DOHH2 (cell line): ENCODE data around the gene GMDS.

Experiments used
- H3F3A ChIP-seq: fragments of 200-600 bp; sonication (generic), shearing (Covaris generic); 2 replicates; pipeline ENCODE4 v1.6.0; 2016; ENCODE audit warnings: antibody characterized with exemption, mild to moderate bottlenecking; ENCODE audit not compliant: control insufficient read depth, insufficient read depth
- H3K27ac ChIP-seq: fragments of 200-600 bp; sonication (generic); 2 replicates; pipeline ENCODE4 v1.5.1; 2014; ENCODE audit warnings: low read depth, mild to moderate bottlenecking, low read length, moderate library complexity
- H3K27me3 ChIP-seq: fragments of 200-600 bp; sonication (generic); 2 replicates; pipeline ENCODE4 v1.6.1; 2014; ENCODE audit warnings: mild to moderate bottlenecking, low read length, mixed read lengths; ENCODE audit not compliant: control insufficient read depth
- H3K36me3 ChIP-seq: fragments of 200-600 bp; sonication (generic); 2 replicates; pipeline ENCODE4 v1.6.1; 2014; ENCODE audit warnings: mild to moderate bottlenecking, low read length, moderate library complexity, mixed read lengths; ENCODE audit not compliant: control insufficient read depth
- H3K4me1 ChIP-seq: fragments of 200-600 bp; sonication (generic); 2 replicates; pipeline ENCODE4 v1.6.1; 2014; ENCODE audit warnings: mild to moderate bottlenecking, low read length, mixed read lengths; ENCODE audit not compliant: control insufficient read depth
- H3K4me2 ChIP-seq: fragments of 200-600 bp; sonication (generic); 2 replicates; pipeline ENCODE4 v1.6.0; 2014; ENCODE audit warnings: mild to moderate bottlenecking, low read length, moderate library complexity
- H3K4me3 ChIP-seq: fragments of 200-600 bp; sonication (generic); 2 replicates; pipeline ENCODE4 v1.5.1; 2014; ENCODE audit warnings: mild to moderate bottlenecking, low read length, mixed read lengths
- H3K79me2 ChIP-seq: fragments of 200-600 bp; sonication (generic); 2 replicates; pipeline ENCODE4 v1.6.1; 2014; ENCODE audit warnings: mild to moderate bottlenecking, low read length, mixed read lengths; ENCODE audit not compliant: control insufficient read depth
- H3K9me2 ChIP-seq: fragments of 200-600 bp; sonication (generic); replicated peaks from 2 replicates; pipeline ENCODE4 v1.6.1; 2014; ENCODE audit warnings: mild to moderate bottlenecking, low read length, mixed read lengths; ENCODE audit not compliant: control insufficient read depth
- H3K9me3 ChIP-seq: fragments of 200-600 bp; sonication (generic); 2 replicates; pipeline ENCODE4 v1.6.1; 2014; ENCODE audit warnings: antibody characterized with exemption, low read length, mixed read lengths; ENCODE audit not compliant: control insufficient read depth, insufficient read depth
- H4K20me1 ChIP-seq: fragments of 200-600 bp; sonication (generic); 2 replicates; pipeline ENCODE4 v1.6.0; 2014; ENCODE audit warnings: low read depth, mild to moderate bottlenecking, antibody characterized with exemption, low read length, moderate library complexity; ENCODE audit not compliant: control insufficient read depth, insufficient read depth
- CTCF ChIP-seq: fragments of 200-600 bp; sonication (generic); IDR thresholded peaks from one replicate; pipeline ENCODE4 v1.5.1; 2014; ENCODE audit warnings: antibody characterized with exemption, mild to moderate bottlenecking, low read depth, low read length; ENCODE audit not compliant: poor library complexity, severe bottlenecking
- EZH2phosphoT487 ChIP-seq: fragments of 200-600 bp; sonication (generic); IDR thresholded peaks from 2 replicates; pipeline ENCODE4 v1.6.1; 2017; ENCODE audit warnings: borderline replicate concordance, mild to moderate bottlenecking, antibody characterized with exemption, low read length, moderate library complexity, mixed read lengths

GMDS gene

GRCh38 chr6:1817033-1817761, 428.2 kb downstream of the GMDS start:
- TF ChIP-seq CTCF (no peak), EZH2phosphoT487 (no peak)
- H3K27ac ChIP-seq: no peak overlapping the region
- no peaks in the 10 kb centered on the region for H3K27me3 ChIP-seq
- peaks cover 7% of the 10 kb centered on the region for H3K4me1 ChIP-seq
- no peak overlapping the region for H3K4me2 ChIP-seq
- no peaks in the 10 kb centered on the region for H3K9me2 ChIP-seq
- no peaks in the 10 kb centered on the region for H3K9me3 ChIP-seq
- no peaks in the 10 kb centered on the region for H3K79me2 ChIP-seq
- H4K20me1 ChIP-seq: no peaks in the 10 kb centered on the region
- no peaks in the 10 kb centered on the region for H3K36me3 ChIP-seq
- H3K4me3 ChIP-seq: no peak overlapping the region
- no peaks in the 10 kb centered on the region for H3F3A ChIP-seq

GRCh38 chr6:1815827-1816452, 429.5 kb downstream of the GMDS start:
- Histone ChIP-seq H3K9me2 (no peaks in the 10 kb centered on the region), H3K4me1 (peaks cover 8% of the 10 kb centered on the region), H3F3A (no peaks in the 10 kb centered on the region), H3K79me2 (no peaks in the 10 kb centered on the region), H3K27ac (no peak overlapping the region), H3K4me3 (no peak overlapping the region), H3K4me2 (no peak overlapping the region), H3K9me3 (no peaks in the 10 kb centered on the region), H3K36me3 (no peaks in the 10 kb centered on the region), H4K20me1 (no peaks in the 10 kb centered on the region), H3K27me3 (no peaks in the 10 kb centered on the region)
- TF ChIP-seq CTCF (no peak), EZH2phosphoT487 (no peak)

- no peak overlapping the region for H3K4me3 ChIP-seq
- peaks cover 8% of the 10 kb centered on the region for H3K4me1 ChIP-seq
- no peak overlapping the region for H3K27ac ChIP-seq
- no peak overlapping the region for H3K4me2 ChIP-seq
- no peaks in the 10 kb centered on the region for H3K27me3 ChIP-seq
- H4K20me1 ChIP-seq: no peaks in the 10 kb centered on the region
- no peaks in the 10 kb centered on the region for H3K79me2 ChIP-seq
- no peaks in the 10 kb centered on the region for H3K36me3 ChIP-seq
- H3K9me3 ChIP-seq: no peaks in the 10 kb centered on the region
- TF ChIP-seq CTCF (no peak), EZH2phosphoT487 (no peak)
- H3F3A ChIP-seq: no peaks in the 10 kb centered on the region
- H3K9me2 ChIP-seq: no peaks in the 10 kb centered on the region
These were observed 431.1 kb downstream of the GMDS start for GRCh38 chr6:1814279-1814678.
